Activated naive CD4-positive, alpha-beta T cell treated with anti-CD3 and anti-CD28 coated beads, Interleukin-2, amount 50 U/mL, for 24 hours (primary cell): ENCODE measurements around the gene IGLON5.

Experiments used
- H3K27ac Mint-ChIP-seq: one replicate; pipeline ENCODE4 v1.8.0; 2021; ENCODE audit warnings: mild to moderate bottlenecking, mixed read lengths
- H3K27me3 Mint-ChIP-seq: one replicate; pipeline ENCODE4 v1.8.0; 2021; ENCODE audit warnings: mixed read lengths
- H3K36me3 Mint-ChIP-seq: one replicate; pipeline ENCODE4 v1.8.0; 2021; ENCODE audit warnings: mixed read lengths
- H3K4me1 Mint-ChIP-seq: one replicate; pipeline ENCODE4 v1.8.0; 2021; ENCODE audit warnings: mixed read lengths
- H3K4me3 Mint-ChIP-seq: one replicate; pipeline ENCODE4 v1.8.0; 2021; ENCODE audit warnings: mild to moderate bottlenecking, mixed read lengths
- H3K9me3 Mint-ChIP-seq: one replicate; pipeline ENCODE4 v1.8.0; 2021; ENCODE audit warnings: mixed read lengths

IGLON5 gene

DNA sequence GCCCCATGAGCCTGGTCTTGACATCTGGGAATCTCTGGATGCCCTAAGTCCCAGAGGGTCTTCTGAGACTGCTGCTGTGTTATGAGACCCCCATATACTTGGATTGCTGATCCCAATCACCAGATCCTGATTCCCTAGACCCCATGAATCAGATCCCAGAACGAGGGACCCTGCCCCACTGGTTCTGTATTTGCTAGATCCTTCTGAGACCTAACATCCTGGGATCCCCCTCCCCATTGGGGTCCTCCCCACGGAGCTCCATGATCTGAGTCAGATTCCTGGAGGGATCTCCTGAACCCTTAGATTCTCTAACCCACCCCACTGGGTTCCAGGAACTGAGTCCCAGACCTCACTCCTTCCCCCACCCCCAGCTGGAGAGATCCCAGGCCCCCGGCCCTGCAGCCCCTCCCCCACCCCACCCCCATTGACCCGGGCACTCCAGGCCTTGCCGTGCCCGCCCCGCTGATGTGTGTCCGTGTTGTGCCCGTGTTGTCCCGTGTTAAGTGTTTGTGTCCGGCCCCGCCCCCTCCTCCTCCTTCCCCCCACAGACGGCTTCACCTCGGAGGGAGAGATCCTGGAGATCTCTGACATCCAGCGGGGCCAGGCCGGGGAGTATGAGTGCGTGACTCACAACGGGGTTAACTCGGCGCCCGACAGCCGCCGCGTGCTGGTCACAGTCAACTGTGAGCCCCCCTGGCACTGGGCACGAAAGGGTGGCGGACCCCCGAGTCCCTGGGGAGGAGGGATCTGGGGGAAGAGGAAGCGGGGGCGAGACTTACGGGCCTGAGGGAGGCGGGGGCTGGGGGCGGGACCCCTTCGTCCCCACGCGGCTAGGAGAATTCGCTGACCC, 15.0 kb downstream of the IGLON5 start:
- peaks cover 7% of the 10 kb centered on the region for H3K9me3 Mint-ChIP-seq
- peaks cover 8% of the 10 kb centered on the region for H3K4me1 Mint-ChIP-seq
- H3K4me3 Mint-ChIP-seq: no peak overlapping the region
- H3K27ac Mint-ChIP-seq: no peak overlapping the region
- peaks cover 2% of the 10 kb centered on the region for H3K36me3 Mint-ChIP-seq
- peaks cover 47% of the 10 kb centered on the region for H3K27me3 Mint-ChIP-seq

DNA sequence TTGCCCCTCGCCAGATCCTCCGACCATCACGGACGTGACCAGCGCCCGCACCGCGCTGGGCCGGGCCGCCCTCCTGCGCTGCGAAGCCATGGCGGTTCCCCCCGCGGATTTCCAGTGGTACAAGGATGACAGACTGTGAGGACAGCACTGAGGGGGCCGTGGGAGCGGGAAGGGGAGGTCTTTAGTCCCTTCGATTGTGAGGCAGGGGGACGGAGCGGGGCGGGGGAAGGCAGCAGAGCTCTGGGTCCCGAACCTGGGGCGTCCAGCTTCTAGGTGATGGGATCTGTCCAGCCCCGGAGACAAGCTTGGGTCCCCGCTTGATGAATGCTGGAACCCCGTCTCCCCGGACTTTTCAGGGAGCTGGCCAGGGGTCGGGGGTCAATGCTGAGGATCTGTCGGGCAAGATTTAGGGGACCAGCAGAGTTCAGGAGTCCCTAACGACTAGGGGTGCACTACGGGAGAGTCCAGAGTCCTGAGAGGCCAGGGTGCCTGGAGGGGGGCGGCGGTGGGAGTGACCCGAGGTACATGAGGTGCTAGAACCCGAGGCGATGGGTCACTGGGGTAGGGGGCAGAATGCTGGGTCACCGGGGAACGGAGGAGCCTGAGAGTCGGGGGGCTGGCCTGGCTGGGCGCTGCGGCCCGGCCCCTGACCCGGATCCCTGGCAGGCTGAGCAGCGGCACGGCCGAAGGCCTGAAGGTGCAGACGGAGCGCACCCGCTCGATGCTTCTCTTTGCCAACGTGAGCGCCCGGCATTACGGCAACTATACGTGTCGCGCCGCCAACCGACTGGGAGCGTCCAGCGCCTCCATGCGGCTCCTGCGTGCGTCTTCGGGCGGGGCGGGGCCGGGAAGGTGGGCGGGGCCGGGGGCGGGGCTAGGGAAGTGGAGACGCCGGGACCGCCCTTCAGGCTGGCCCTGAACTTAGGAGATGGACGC, 15.9 kb downstream of the IGLON5 start:
- Mint-ChIP-seq H3K27me3 (peaks cover 50% of the 10 kb centered on the region), H3K27ac (peak overlapping the region; percentile 47), H3K36me3 (peaks cover 5% of the 10 kb centered on the region), H3K9me3 (peaks cover 7% of the 10 kb centered on the region), H3K4me1 (peaks cover 8% of the 10 kb centered on the region), H3K4me3 (peak overlapping the region; percentile 56)

DNA sequence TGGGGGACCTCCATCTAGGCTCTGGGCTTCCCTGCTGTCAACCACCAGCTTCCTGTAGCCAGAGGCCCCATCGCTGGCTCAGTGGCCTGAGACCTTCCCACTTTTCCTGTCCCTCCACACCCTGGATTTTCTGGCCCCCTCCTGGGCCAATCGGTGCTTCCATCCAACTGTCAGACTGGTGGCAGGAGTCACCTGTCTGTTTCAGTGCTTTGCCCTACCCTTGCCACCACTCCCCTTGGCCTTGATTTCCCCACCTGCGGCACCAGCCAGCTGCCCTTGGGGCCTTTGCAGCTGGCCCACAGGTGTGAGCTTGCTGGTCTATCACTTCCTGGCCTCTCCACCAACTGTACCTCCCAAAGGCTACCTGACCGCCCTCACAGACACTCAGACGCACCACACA, 18.0 kb downstream of the IGLON5 start:
- Mint-ChIP-seq H3K4me1 (peaks cover 8% of the 10 kb centered on the region), H3K36me3 (peaks cover 5% of the 10 kb centered on the region), H3K4me3 (peak overlapping the region; percentile 42), H3K27me3 (peaks cover 41% of the 10 kb centered on the region), H3K27ac (no peak overlapping the region), H3K9me3 (peaks cover 7% of the 10 kb centered on the region)

DNA sequence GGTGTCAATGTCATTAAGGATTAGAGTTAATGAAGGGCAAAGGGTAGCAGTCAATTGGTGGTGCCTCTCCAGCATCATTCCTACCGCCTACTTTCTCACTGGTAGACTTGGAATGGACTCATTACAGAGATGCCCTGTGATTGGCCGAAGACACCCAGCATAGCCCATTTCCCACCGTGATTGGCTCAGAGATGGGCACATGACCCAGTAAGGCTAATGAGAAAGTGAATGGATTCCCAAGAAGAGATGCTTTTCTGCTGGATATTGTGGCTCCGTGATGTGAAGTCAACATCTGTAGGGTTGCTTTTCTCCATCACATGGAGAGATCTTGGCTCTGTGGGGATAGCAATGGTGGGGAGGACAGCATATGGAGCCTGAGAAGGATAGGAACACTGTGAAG, 18.9 kb downstream of the IGLON5 start:
- peaks cover 8% of the 10 kb centered on the region for H3K4me1 Mint-ChIP-seq
- H3K27me3 Mint-ChIP-seq: peaks cover 34% of the 10 kb centered on the region
- H3K9me3 Mint-ChIP-seq: peaks cover 7% of the 10 kb centered on the region
- H3K36me3 Mint-ChIP-seq: peaks cover 5% of the 10 kb centered on the region
- H3K4me3 Mint-ChIP-seq: no peak overlapping the region
- no peak overlapping the region for H3K27ac Mint-ChIP-seq

DNA sequence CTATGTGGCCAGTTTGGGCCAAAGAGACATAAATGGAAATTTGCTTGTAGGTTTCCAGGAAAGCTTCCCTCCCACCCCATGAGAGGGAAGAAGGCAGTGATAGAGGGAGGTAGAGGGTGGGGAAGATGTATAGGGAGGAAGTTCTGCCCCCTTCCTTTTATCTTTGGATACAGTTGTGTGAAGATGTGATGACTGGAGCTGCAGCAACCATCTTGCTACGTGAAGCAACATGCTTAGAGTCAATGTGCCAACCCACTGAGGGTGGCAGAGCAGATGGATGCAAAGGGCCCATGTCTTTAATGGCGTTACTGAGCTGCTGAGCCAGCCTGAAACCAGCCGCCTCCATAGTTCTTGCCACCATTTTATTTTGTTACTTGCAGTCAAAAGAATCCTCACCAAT, 19.7 kb downstream of the IGLON5 start:
- peaks cover 8% of the 10 kb centered on the region for H3K4me1 Mint-ChIP-seq
- H3K9me3 Mint-ChIP-seq: peaks cover 7% of the 10 kb centered on the region
- H3K27me3 Mint-ChIP-seq: peaks cover 26% of the 10 kb centered on the region
- no peak overlapping the region for H3K27ac Mint-ChIP-seq
- peaks cover 5% of the 10 kb centered on the region for H3K36me3 Mint-ChIP-seq
- no peak overlapping the region for H3K4me3 Mint-ChIP-seq

DNA sequence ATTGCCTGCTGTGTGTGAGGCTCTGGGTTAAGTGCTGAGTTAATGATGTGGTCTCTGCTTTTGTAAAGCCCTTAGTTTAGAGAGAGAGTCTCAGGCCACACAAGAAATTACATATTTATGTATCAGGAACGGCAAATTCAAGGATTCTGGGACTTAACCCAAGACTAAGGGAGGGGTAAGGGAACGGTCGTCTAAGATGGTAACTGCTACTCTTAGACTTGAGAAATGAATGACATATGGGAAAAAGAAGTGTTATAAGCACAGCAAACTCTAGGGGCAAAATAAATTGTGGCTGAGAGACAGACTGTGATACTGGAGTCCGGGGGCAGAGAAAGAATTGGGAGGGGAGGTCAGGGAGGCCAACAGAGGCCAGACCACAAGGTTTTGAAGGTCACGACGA, 20.3 kb downstream of the IGLON5 start:
- no peak overlapping the region for H3K27ac Mint-ChIP-seq
- no peak overlapping the region for H3K4me3 Mint-ChIP-seq
- peaks cover 24% of the 10 kb centered on the region for H3K27me3 Mint-ChIP-seq
- H3K36me3 Mint-ChIP-seq: peaks cover 5% of the 10 kb centered on the region
- peaks cover 8% of the 10 kb centered on the region for H3K4me1 Mint-ChIP-seq
- peaks cover 7% of the 10 kb centered on the region for H3K9me3 Mint-ChIP-seq

DNA sequence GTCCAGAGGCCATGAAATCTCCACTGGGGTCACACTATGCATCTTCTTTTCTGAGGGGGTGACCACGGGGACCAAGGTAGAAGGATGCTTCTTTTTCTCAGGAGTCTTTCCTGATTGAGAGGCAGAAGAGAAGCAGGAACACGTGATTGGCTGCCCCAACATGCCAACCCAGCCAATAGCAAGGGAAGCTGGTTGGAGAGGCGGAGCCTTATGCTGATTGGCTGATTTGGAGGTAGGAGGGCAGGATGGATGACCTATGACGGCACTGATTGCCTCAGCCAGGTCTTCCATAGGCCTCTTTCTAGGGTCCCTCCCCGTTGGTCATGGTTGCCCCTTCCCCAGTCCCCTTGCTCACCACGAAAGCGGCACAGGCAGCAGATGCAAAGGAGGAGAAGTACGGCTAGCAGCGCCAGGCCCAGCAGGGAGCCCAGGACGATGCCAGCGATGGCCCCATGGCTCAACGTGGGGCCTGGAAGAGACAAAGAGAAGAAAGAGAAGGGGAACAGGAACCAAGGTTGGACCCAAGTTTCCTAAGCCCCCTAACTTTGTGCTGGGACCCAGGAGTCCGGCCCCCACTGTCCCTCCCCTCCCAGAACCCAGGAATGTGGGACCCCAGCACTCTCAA, 22.5 kb downstream of the IGLON5 start:
- H3K9me3 Mint-ChIP-seq: peaks cover 7% of the 10 kb centered on the region
- no peak overlapping the region for H3K27ac Mint-ChIP-seq
- H3K4me3 Mint-ChIP-seq: no peak overlapping the region
- H3K36me3 Mint-ChIP-seq: peaks cover 5% of the 10 kb centered on the region
- H3K27me3 Mint-ChIP-seq: peaks cover 17% of the 10 kb centered on the region
- peaks cover 6% of the 10 kb centered on the region for H3K4me1 Mint-ChIP-seq

DNA sequence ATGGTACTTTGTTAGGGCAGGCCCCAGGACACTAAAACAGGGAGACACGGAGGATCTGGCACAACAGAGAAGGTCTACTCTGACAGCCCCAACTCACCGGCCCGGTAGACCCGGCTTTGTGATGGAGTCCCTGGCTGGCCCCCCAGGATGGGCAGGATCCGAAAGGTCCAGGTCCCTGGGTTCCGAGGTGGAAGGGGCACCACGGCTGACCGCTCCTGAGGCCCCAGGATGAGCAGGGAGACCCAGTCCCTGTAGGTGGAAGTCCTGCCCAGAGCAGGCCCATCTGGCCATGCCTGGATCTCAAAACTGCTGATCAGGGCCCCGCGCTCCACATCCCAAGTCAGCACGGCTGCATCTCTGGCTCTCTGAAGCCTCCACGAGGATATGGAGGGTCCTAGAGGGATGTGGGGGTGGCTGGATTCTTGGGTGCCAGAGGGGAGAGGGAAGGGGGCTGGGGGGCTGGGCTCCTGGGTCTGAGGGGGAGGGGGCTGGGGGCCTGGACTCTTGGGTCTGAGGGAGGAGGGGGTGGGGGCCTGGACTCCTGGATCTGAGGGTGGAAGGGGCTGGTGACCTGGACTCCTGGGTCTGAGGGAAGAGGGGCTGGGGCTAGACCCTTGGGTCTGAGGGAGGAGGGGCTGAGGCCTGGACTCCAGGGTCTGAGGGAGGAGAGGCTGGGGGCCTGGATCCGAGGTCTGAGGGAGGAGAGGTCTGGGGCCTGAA, 25.9 kb downstream of the IGLON5 start:
- Mint-ChIP-seq H3K36me3 (no peaks in the 10 kb centered on the region), H3K27me3 (peaks cover 2% of the 10 kb centered on the region), H3K27ac (no peak overlapping the region), H3K9me3 (no peaks in the 10 kb centered on the region), H3K4me1 (peaks cover 14% of the 10 kb centered on the region), H3K4me3 (no peak overlapping the region)

DNA sequence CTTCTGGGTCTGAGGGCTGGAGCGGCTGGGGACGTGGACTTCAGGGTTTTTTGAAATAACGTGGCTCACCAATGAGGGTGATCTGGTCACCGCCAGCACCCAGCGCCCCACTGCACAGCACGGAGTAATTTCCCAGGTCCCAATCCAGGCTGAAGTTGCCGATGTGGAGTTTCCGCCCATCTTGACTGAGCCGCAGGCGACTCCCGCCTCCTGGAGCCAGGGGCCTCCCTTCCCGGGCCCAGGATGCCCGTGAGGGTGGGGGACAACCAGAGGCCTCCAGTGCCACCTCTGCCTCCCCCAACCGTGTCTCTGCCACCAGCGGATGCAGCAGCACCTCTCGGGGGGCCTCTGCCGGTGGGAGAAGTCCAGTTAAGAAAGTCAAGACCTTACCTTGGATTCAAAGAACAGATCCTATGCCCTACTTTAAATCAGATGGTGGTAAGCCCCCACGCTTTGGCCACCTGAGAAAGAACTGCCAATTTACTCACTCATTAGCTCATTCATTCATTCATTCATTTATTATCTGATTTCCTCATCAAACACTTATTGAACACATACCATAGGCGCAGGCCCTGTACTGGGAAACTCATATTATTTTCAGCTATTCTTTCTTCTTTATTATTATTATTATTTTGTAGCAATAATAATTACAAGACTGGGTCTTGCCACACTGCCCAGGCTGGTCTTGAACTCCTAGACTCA, 26.6 kb downstream of the IGLON5 start:
- Mint-ChIP-seq H3K36me3 (no peaks in the 10 kb centered on the region), H3K9me3 (no peaks in the 10 kb centered on the region), H3K27ac (no peak overlapping the region), H3K4me1 (peaks cover 14% of the 10 kb centered on the region), H3K27me3 (peaks cover 2% of the 10 kb centered on the region), H3K4me3 (peak overlapping the region; percentile 84)

DNA sequence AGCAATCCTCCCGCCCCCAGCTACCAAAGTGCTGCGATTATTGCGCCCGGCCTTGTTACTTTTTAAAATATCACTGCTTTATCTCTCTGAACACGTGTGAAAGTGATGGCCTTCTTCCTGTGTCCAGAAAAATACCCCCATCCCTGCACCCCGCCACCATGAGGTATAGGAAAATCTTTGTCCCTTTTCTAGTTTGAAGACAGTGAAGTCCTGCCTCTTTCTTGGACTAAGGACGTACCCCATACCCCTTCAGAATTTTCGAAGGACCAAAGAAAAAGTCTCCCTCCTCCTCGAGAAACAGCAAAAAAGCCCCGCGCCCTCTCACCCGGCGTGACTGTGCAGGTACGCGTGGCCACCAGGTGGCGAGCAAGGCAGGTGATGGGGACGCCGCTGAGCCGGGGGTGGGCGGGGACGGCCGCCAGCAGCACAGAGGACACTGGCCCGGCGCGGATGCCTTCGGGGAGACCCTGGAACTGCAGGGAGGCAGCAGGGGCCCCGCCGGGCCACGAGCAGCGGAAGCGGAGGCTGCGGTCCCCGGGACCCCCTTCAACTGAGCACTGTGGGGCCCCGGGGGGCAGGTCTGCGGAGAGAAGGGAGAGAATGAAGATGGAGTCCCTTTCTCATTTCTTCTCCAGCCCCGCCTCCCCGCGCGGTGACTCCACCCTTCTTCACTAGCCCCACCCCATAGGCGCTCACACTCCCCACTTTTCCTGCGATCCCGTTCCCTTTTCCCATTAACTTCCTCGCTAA, 27.3 kb downstream of the IGLON5 start:
- Mint-ChIP-seq H3K9me3 (no peaks in the 10 kb centered on the region), H3K4me3 (peak overlapping the region; percentile 84), H3K4me1 (peaks cover 14% of the 10 kb centered on the region), H3K27ac (peak overlapping the region; percentile 5), H3K27me3 (peaks cover under 1% of the 10 kb centered on the region), H3K36me3 (no peaks in the 10 kb centered on the region)

DNA sequence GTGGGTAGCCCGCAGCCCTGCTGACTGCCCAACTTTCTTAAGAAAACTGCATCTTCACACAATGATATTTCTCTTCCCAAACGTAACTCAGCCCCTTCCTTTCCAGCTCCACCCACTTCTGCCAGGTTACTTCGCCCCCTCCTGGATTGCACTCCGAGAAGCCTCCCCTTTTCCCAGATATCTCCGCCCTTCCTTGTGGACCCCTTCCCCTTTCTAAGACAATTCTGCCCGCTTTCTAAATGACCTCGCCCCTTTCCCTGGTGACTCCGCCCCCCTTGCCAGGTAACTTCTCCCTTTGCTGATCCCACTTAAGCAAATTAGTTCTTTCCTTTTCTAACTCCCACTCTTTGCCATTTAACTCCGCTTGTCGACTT, 27.9 kb downstream of the IGLON5 start:
- Mint-ChIP-seq H3K27me3 (no peaks in the 10 kb centered on the region), H3K36me3 (no peaks in the 10 kb centered on the region), H3K9me3 (no peaks in the 10 kb centered on the region), H3K27ac (no peak overlapping the region), H3K4me1 (peaks cover 14% of the 10 kb centered on the region), H3K4me3 (peak overlapping the region; percentile 84)

DNA sequence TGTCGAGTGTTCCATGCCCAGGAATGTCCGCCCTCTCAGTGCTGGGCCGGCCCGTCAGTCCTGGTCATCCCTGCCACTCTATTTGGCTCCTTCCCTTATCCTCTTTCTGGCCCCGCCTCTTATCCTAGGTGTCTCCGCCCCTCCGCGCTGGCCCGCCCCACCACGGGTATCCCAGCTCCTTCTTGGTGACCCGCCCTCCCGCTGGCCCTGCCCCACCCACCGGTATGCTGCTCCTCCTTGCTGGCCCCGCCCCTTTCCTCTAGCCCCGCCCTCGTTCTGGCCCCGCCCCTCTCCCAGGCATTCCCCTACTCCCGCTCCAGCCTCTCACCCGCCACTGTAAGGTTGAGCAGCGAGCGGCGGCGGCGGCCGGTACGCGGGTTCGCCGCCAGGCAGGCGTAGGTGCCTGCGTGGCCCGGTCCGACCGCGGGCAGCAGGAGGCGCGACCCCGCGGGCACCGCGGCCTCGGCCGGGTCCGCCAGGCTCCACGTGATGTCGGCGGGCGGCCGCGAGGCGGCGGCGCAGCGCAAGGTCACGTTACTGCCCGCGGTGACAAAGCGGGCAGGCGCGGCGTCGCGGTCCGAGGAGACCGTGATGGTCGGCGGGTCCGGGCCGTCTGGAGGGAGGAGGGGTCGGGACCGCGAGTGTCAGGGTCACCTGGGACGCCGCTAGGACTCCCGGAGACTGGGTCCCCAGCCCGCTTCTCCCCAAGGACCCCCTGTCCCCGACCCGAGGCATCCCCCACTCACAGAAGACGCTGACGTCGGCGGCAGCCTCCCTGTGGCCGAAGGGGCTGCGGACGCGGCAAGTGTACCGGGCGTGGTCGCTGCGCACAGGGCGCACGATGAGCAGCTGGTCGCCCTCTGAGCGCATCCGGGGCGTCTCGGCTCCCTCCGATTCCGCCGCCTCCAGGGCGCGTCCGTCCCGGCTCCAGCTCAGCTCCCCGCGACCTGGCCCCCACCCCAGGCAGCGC, 28.5 kb downstream of the IGLON5 start:
- H3K27ac Mint-ChIP-seq: no peak overlapping the region
- peaks cover 14% of the 10 kb centered on the region for H3K4me1 Mint-ChIP-seq
- H3K27me3 Mint-ChIP-seq: no peaks in the 10 kb centered on the region
- H3K36me3 Mint-ChIP-seq: peaks cover 3% of the 10 kb centered on the region
- H3K4me3 Mint-ChIP-seq: peak overlapping the region; percentile 84
- no peaks in the 10 kb centered on the region for H3K9me3 Mint-ChIP-seq

DNA sequence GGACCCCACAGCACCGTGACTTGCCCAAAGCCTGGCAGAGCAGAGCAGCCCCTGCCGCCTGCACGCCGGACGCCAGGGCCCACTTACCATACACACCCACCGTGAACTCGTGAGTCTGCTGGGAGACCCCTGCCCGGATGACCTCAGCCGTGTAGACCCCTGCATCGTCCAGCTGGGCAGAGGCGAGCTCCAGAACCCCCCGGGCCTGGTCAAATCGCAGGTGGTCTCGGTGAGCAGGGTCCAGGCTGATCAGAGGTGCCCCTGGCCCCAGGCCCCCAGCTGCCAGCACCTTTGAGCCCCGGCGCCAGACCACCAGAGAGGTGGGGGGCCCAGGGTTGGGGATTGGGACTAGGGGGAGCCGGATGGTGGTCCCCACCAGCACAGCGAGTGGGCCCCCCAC, 29.6 kb downstream of the IGLON5 start:
- Mint-ChIP-seq H3K4me1 (peaks cover 14% of the 10 kb centered on the region), H3K9me3 (no peaks in the 10 kb centered on the region), H3K36me3 (peaks cover 3% of the 10 kb centered on the region), H3K27me3 (no peaks in the 10 kb centered on the region), H3K27ac (no peak overlapping the region), H3K4me3 (peak overlapping the region; percentile 54)
